ENCODE results near the gene SARM1.

Gene SARM1

DNA sequence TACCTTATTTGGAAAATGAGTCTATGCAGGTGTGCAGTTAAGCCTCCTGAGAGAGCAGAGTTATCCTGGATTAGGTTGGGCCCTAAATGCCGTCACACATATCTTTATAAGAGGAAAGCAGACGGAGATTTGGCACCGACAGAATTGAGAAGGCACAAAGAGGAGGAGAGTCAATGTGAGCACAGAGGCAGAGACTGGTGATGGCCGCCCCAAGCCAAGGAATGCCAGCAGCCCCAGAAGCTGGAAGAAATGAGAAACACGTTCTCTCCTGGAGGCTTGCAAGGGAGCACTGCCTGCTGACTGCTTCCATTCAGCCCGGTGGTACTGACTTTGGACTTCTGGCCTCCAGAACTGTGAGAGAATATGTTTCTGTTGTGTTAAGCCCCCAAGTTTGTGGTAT lies 31.4 kb downstream of the SARM1 start:
- TF ChIP-seq, protein P1, sequence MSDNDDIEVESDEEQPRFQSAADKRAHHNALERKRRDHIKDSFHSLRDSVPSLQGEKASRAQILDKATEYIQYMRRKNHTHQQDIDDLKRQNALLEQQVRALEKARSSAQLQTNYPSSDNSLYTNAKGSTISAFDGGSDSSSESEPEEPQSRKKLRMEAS (IDR thresholded peaks at IDR 0.05; ENCODE audit: low read depth, low read length), result no peak
- TF ChIP-seq MYC (IDR thresholded peaks at IDR 0.05; ENCODE audit: low read depth, low read length) (no peak), POLR2A (IDR thresholded peaks at IDR 0.05; ENCODE audit: extremely low read depth, insufficient read length) (no peak)
- TF ChIP-seq, protein P2, sequence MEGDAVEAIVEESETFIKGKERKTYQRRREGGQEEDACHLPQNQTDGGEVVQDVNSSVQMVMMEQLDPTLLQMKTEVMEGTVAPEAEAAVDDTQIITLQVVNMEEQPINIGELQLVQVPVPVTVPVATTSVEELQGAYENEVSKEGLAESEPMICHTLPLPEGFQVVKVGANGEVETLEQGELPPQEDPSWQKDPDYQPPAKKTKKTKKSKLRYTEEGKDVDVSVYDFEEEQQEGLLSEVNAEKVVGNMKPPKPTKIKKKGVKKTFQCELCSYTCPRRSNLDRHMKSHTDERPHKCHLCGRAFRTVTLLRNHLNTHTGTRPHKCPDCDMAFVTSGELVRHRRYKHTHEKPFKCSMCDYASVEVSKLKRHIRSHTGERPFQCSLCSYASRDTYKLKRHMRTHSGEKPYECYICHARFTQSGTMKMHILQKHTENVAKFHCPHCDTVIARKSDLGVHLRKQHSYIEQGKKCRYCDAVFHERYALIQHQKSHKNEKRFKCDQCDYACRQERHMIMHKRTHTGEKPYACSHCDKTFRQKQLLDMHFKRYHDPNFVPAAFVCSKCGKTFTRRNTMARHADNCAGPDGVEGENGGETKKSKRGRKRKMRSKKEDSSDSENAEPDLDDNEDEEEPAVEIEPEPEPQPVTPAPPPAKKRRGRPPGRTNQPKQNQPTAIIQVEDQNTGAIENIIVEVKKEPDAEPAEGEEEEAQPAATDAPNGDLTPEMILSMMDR (IDR thresholded peaks at IDR 0.05; ENCODE audit: low read depth, low read length), result no peak
- H3K4me3 ChIP-seq (ENCODE audit: low read depth, low read length), result no peak overlapping the region
- DNase-seq (ENCODE audit: low read depth), result no peak

DNA sequence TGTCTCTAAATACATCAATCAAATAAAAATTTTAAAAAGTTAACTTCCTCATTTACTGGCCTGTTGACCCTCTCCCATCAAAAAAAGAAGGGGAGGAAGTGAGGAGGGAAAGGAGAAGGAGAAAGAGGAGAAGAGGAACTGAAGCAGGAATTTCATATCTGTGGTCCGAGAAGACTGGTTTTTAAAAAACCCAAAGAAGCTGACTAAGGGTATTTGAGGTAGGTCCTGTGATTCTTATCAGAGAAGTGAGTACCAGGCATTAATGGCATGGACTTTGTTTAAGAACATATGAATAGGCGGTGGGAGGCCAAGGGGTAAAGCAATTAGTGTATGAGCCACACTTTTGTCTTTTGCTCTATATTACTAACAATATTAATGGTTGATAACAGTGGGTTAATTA lies 32.5 kb downstream of the SARM1 start:
- TF ChIP-seq POLR2A (IDR thresholded peaks at IDR 0.05; ENCODE audit: extremely low read depth, insufficient read length) (no peak), MYC (IDR thresholded peaks at IDR 0.05; ENCODE audit: low read depth, low read length) (no peak)
- TF ChIP-seq, protein P1 (IDR thresholded peaks at IDR 0.05; ENCODE audit: low read depth, low read length), result no peak
- TF ChIP-seq, protein P2 (IDR thresholded peaks at IDR 0.05; ENCODE audit: low read depth, low read length), result no peak
- DNase-seq (ENCODE audit: low read depth), result no peak
- H3K4me3 ChIP-seq (ENCODE audit: low read depth, low read length), result no peak overlapping the region

DNA sequence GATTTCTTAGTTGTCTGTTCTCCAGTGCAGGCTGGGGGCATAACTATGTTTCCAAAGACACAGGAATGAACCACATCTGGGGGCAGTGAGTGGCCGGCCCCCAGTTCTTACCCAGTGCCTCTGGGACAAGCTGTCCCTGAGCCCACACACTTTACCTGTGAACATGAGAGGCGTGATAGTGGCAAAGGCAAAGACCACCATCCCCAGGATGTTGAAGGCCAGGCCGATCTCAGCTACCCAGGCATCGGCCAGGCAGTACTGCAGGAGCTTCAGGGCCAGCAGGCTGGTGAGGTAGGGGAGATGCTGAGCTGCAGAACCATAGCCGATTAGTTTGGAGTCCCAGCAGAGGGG lies 32.9 kb downstream of the SARM1 start:
- no peak overlapping the region for H3K4me3 ChIP-seq (ENCODE audit: low read depth, low read length)
- TF ChIP-seq, protein P1 (IDR thresholded peaks at IDR 0.05; ENCODE audit: low read depth, low read length), result no peak
- TF ChIP-seq POLR2A (IDR thresholded peaks at IDR 0.05; ENCODE audit: extremely low read depth, insufficient read length), result no peak
- TF ChIP-seq, protein P2 (IDR thresholded peaks at IDR 0.05; ENCODE audit: low read depth, low read length), result no peak
- no peak for TF ChIP-seq MYC (IDR thresholded peaks at IDR 0.05; ENCODE audit: low read depth, low read length)
- DNase-seq (ENCODE audit: low read depth), result no peak

DNA sequence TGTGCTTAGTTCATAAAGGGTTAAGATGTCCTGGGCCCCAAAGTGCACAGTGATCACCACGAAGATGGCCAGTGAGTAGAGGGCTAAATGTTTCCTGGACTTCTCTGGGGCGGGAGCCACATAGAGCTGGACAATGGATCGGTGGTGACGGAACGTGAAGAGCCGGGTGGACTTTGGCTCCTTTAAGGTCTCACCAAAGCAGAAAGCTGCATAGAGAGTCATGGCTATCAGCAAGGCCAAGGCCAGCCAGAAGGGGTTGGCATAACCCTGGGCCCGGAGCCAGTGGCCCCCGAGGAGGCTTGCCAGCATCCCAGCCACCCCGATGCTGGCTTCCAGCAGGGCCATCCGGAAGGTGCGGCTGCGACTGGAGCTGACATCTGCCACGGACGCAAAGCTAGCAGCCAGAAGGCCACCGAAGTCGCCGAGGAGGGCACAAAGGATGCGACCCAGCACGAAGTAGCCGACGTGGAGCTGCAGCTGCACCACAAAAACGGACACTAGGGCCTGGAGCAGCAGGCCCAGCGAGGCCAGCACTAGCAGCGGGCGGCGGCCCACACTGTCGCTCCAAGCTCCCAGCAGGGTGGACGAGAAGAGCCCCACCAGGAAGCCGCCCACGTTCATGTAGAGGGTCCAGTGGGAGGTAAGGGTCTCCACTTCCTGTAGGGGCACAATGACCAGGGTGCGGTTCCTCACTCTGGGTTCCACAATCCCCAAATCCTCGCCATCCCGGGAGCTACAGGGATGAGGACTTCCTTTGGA lies 33.5 kb downstream of the SARM1 start:
- TF ChIP-seq MYC (IDR thresholded peaks at IDR 0.05; ENCODE audit: low read depth, low read length), result no peak
- TF ChIP-seq POLR2A (IDR thresholded peaks at IDR 0.05; ENCODE audit: extremely low read depth, insufficient read length), result no peak
- TF ChIP-seq, protein P1 (IDR thresholded peaks at IDR 0.05; ENCODE audit: low read depth, low read length), result no peak
- TF ChIP-seq, protein P2 (IDR thresholded peaks at IDR 0.05; ENCODE audit: low read depth, low read length), result no peak
- no peak for DNase-seq (ENCODE audit: low read depth)
- no peak overlapping the region for H3K4me3 ChIP-seq (ENCODE audit: low read depth, low read length)

DNA sequence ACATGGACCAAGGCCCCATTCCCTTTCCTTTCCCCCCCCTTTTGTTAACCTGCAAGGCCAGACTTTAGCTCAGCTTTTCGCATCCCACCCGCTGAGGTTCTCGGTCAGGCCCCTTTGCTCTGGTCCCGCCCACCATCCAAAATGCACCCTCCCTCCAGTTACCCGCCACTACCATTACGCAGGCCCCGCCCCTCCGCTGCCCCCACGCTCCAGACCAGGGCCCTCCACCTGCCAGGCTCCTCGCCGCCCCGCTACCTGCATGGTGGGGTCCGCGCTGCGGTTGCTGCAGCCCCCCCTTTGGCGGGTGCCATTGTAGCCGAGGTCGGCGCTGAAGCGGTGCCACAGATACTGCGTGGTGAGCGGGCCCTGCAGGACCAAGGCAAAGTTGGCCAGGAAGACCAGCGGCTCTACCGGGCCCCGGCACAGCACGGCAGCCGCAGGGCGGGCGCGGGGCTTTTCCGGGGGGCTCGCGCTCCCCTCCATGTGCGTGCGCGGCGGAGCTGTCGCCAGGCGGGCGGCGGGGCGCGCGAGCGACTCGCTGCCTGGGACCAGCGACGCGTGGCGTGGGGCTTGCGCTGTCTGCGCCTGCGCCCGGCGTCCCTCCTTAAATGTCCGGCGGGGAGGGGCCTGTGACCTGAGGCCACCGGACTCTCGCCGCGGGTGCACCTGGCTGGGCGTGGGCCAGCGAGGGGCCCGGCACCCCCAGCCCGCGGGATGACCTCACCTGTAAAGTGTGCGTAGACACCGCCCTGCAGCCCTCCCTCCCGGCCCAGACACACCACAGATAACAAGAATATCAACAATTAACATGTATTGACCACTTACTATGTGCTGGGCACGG lies 34.4 kb downstream of the SARM1 start, which contains the start of gene SLC46A1:
SLC46A1 (minus strand) TSS at position 581 of the 841 bp plus-strand sequence; CDS start at position 483, 98 bp downstream.
- no peak for DNase-seq (ENCODE audit: low read depth)
- H3K4me3 ChIP-seq (ENCODE audit: low read depth, low read length), result no peak within 1 kb of the TSS
- TF ChIP-seq, protein P1 (IDR thresholded peaks at IDR 0.05; ENCODE audit: low read depth, low read length), result no peak
- TF ChIP-seq POLR2A (IDR thresholded peaks at IDR 0.05; ENCODE audit: extremely low read depth, insufficient read length) (no peak), MYC (IDR thresholded peaks at IDR 0.05; ENCODE audit: low read depth, low read length) (no peak)
- TF ChIP-seq, protein P2 (IDR thresholded peaks at IDR 0.05; ENCODE audit: low read depth, low read length), result no peak

All from NB4 (cell line).